Measurements from ENCODE around the gene ENPP7. TPM values are rescaled to one million over a fixed set of nuclear protein-coding genes. Genes with fewer than 3 reads are reported as not detected.

The ENPP7 gene
- not detected in 2 replicates for total RNA-seq

GRCh38 chr17:79730769-79731483 is at the start of gene ENPP7:
Gene ENPP7, plus strand, starts transcription at chr17:79730943. Its CDS starts 197 bp downstream, at chr17:79731140.

GRCh38 chr17:79777894-79778503 is 47.3 kb downstream of the ENPP7 start, which contains the start of gene CBX2:
Gene CBX2, plus strand, starts transcription at chr17:79778148. Its CDS starts 88 bp downstream, at chr17:79778236.

Other genes starting within 250 kb of the ENPP7 start
- not detected in 2 replicates for gene RBFOX3, start 119.9 kb upstream of the ENPP7 start, total RNA-seq
- gene CBX2, start 47.2 kb downstream of the ENPP7 start, total RNA-seq: 1.0 and 2.8 TPM in 2 replicates
- 1.7 and 3.6 TPM in 2 replicates for gene CBX8, start 66.1 kb downstream of the ENPP7 start, total RNA-seq
- 87.0 and 90.9 TPM in 2 replicates for gene CBX4, start 108.5 kb downstream of the ENPP7 start, total RNA-seq